Panc1 (cell line): ENCODE results near the gene FAM118A.

Experiments
- POLR2AphosphoS5 ChIP-seq: IDR thresholded peaks from 2 replicates; pipeline ENCODE4 v1.6.1; 2012; ENCODE audit warnings: mild to moderate bottlenecking, low read depth, low read length, moderate library complexity
- TF ChIP-seq, protein P1 (sequence below): fragments of 450-650 bp; IDR thresholded peaks from 2 replicates; pipeline ENCODE4 v1.5.1; 2017; ENCODE audit warnings: mild to moderate bottlenecking

DNA sequence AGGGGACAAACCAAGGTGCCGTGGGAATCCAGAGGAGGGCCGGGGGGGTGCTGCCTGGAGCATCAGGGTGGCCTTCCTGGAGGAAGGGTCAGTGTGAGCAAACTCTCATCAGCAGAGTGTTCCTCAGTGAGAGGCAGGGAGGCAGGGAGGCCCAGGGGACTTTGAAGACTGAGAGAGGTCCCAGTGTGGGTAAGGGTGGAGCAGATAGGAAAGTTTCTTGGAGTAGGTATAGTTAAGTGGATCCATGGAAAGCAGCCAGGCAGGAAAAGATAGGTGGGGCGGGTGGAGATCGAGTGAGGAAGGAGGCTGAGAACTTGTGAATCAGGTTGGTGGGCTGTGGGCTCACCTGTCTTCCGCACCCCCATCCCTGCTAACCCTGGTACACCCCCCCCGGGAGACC lies 15.7 kb upstream of the FAM118A start:
- TF ChIP-seq, protein P1, sequence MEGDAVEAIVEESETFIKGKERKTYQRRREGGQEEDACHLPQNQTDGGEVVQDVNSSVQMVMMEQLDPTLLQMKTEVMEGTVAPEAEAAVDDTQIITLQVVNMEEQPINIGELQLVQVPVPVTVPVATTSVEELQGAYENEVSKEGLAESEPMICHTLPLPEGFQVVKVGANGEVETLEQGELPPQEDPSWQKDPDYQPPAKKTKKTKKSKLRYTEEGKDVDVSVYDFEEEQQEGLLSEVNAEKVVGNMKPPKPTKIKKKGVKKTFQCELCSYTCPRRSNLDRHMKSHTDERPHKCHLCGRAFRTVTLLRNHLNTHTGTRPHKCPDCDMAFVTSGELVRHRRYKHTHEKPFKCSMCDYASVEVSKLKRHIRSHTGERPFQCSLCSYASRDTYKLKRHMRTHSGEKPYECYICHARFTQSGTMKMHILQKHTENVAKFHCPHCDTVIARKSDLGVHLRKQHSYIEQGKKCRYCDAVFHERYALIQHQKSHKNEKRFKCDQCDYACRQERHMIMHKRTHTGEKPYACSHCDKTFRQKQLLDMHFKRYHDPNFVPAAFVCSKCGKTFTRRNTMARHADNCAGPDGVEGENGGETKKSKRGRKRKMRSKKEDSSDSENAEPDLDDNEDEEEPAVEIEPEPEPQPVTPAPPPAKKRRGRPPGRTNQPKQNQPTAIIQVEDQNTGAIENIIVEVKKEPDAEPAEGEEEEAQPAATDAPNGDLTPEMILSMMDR = no peak
- TF ChIP-seq POLR2AphosphoS5 = no peak
